Heart right ventricle (tissue), 16 donors: ENCODE measurements around the gene CARMIL1. TPM values are rescaled to one million over a fixed set of nuclear protein-coding genes. Genes with fewer than 3 reads are reported as not detected.

ENCODE experiments used
- ATAC-seq, 8 donors: fragments of 200-7000 bp; cut with Tn5 transposase; one replicate each; pipeline ENCODE4 v1.9.1; 2020; ENCODE audit warnings: mild to moderate bottlenecking in 8 of 8, moderate library complexity in 8 of 8, moderate number of reproducible peaks in 1 of 8
- DNase-seq, 2 donors: peaks; one replicate each; pipeline ENCODE4 v3.0.0-alpha.2; 2020
- H3K27ac ChIP-seq, 10 donors: fragments of 200-600 bp; sonication (generic) in 2 of 10; one replicate each; pipeline versions ENCODE4 v1.5.0 to v1.8.0; 2020 to 2022; ENCODE audit warnings: mild to moderate bottlenecking in 3 of 10
- H3K27me3 ChIP-seq, 7 donors: fragments of 200-600 bp; one replicate each; pipeline ENCODE4 v1.8.0; 2021 to 2022; ENCODE audit warnings: mild to moderate bottlenecking in 2 of 7
- H3K36me3 ChIP-seq, 9 donors: fragments of 200-600 bp; sonication (generic) in 1 of 9; one replicate each; pipeline versions ENCODE4 v1.5.0 to v1.8.0; 2020 to 2022; ENCODE audit warnings: mild to moderate bottlenecking in 2 of 9
- H3K4me1 ChIP-seq, 9 donors: fragments of 200-600 bp; sonication (generic) in 1 of 9; one replicate each; pipeline versions ENCODE4 v1.5.0 to v1.8.0; 2020 to 2022; ENCODE audit warnings: mild to moderate bottlenecking in 4 of 9
- H3K4me3 ChIP-seq, 10 donors: fragments of 200-600 bp; sonication (generic) in 2 of 10; one replicate each; pipeline versions ENCODE4 v1.5.0 to v1.8.0; 2020 to 2022; ENCODE audit warnings: mild to moderate bottlenecking in 7 of 10, moderate library complexity in 2 of 10
- H3K9me3 ChIP-seq, 11 donors: fragments of 200-600 bp in 10 of 11; sonication (generic) in 2 of 11; one replicate each; pipeline versions ENCODE4 v1.5.0 to v1.8.0; 2013 to 2022; ENCODE audit warnings: mild to moderate bottlenecking in 2 of 11, control low read depth in 1 of 11, moderate library complexity in 1 of 11
- WGBS, 2 donors: extraction: QIAGEN DNeasy Blood & Tissue Kit; methylation state at CpG; one replicate each; pipeline ENCODE4 v1.1.7; 2013; ENCODE audit warnings: inconsistent platforms in 1 of 2; 5-methylcytosine and 5-hydroxymethylcytosine counted together
- intact Hi-C, 10 donors: fragments of 100-400 bp; cut with DNase I; formaldehyde crosslinking; loops; one replicate each; pipeline versions ENCODE4 v1.11.1 to v1.14.2; 2022
- polyA plus RNA-seq, 2 donors: library from polyadenylated mRNA; stranded (reverse); fragments of 200-250 nt; gene quantifications; one replicate each; pipeline ENCODE4 v1.2.3, GENCODE V29; 2013
- total RNA-seq, 10 donors: library from RNA; stranded (reverse); fragmentation: NEBNext Ultra II Directional in 3 of 10; extraction: Animal tissue kit (Norgen Biotek cat#: 25700) in 3 of 10; gene quantifications; one replicate each; pipeline versions ENCODE4 v1.2.1 to v1.2.4, GENCODE V29; 2021 to 2023
- TF ChIP-seq, protein P1 (sequence below), 9 donors: fragments of 200-600 bp; sonication (generic) in 2 of 9; IDR thresholded peaks; one replicate each; pipeline versions ENCODE4 v1.5.0 to v1.8.0; 2021 to 2022; ENCODE audit warnings: antibody characterized with exemption in 9 of 9, mild to moderate bottlenecking in 5 of 9, moderate library complexity in 1 of 9
- donor health status: Arrhythmogenic right ventricular cardiomyopathy.
- donor health status: ischemic (EF 13 %, LVEDD 7.1; RV severe dilation, severe dysfunction).
- donor health status: healthy with polysubstance abuse.
- donor health status: DM: no; HTN: yes; CAD: no.
- donor health status: DM: no; HTN: no; CAD: no.
- donor health status: ischemic (EF 25% LVEDD 6.9; RV normal size, moderate dysfunction).
- donor health status: ischemic (EF 25% LVEDD 5.7; RV mildly dilated, moderate dysfunction).
- donor health status: healthy.
- donor health status: DM: yes; HTN: yes; CAD: no.
- donor health status: Ischemic cardiomyopathy.
- donor health status: ischemic (EF 35%, LVEDD 5.7; RV mildly dilated, moderate dysfunction).
- donor health status: nonischemic (EF 11% LVEDD 7.7; RV severe dilation, severe dysfunction).
- donor health status: DM: yes; HTN: yes; CAD: no.
- donor health status: PGD.
- donor health status: ischemic (EF 29% LVEDD 5.4; RV normal size, mild dysfunction).
- donor health status: nonischemic (EF 23%, LVEDD 6.1; RV moderate dilation, normal function).

CARMIL1 gene
- total and polyA plus RNA-seq, 12 donors = 1.2 to 10.3 (median 4.1) TPM

DNA sequence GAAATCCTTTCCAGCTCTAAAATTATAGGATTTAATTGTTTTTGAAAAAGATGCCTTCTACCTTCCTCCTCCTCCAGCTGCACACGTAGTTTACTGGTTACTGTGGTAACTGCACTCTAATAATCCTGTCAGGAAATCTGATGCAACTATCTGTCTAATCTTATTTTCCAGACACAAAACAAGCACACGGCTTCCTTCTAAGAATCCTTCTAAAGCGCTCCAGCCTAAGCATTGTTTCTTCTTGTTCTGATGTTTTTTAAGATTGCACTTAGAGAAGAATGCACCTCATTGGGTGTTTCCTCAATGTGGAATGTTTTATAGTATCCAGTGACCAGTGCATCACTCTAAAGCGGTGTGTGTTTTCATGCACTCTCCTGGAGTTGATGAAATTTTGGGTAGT is 63.6 kb downstream of the CARMIL1 start:
- WGBS, 2 donors = 50 to 64% methylated on average over 4 of the region's 4 CpGs
- intact Hi-C loops = no loop called here
- H3K4me1 ChIP-seq = peaks cover 0 to 6% (median 0%) of the 10 kb centered on the region in 9 donors
- ATAC-seq (no peak), DNase-seq (no peak)
- H3K27me3 ChIP-seq = peaks cover 0 to 3% (median 0%) of the 10 kb centered on the region in 7 donors
- no peak overlapping the region for H3K4me3 ChIP-seq
- no peaks in the 10 kb centered on the region for H3K36me3 ChIP-seq
- H3K9me3 ChIP-seq = no peaks in the 10 kb centered on the region
- TF ChIP-seq, protein P1, sequence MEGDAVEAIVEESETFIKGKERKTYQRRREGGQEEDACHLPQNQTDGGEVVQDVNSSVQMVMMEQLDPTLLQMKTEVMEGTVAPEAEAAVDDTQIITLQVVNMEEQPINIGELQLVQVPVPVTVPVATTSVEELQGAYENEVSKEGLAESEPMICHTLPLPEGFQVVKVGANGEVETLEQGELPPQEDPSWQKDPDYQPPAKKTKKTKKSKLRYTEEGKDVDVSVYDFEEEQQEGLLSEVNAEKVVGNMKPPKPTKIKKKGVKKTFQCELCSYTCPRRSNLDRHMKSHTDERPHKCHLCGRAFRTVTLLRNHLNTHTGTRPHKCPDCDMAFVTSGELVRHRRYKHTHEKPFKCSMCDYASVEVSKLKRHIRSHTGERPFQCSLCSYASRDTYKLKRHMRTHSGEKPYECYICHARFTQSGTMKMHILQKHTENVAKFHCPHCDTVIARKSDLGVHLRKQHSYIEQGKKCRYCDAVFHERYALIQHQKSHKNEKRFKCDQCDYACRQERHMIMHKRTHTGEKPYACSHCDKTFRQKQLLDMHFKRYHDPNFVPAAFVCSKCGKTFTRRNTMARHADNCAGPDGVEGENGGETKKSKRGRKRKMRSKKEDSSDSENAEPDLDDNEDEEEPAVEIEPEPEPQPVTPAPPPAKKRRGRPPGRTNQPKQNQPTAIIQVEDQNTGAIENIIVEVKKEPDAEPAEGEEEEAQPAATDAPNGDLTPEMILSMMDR (IDR thresholded peaks at IDR 0.05) = no peak
- H3K27ac ChIP-seq = no peak overlapping the region

DNA sequence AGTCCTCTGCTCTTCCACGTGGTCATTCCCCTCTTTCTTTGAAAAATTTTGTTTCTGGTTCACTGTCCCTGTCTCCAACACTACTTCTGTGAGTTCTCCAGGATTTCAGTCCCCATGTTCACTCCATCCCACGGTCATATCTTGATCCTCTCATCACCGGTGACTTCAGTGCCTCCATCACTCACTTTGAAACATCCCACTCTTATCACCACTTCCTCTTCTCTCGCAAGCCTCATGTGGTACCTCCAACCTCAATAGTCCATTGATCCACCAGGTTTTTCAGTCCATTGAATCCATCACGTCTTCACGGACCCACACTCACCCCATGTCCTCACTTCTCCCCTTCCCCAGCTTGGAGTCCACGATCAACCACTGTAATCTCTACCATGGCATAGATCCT is 64.8 kb downstream of the CARMIL1 start:
- Histone ChIP-seq H3K36me3 (no peaks in the 10 kb centered on the region), H3K27me3 (peaks cover 0 to 3% (median 0%) of the 10 kb centered on the region in 7 donors), H3K4me3 (no peak overlapping the region), H3K9me3 (no peaks in the 10 kb centered on the region), H3K4me1 (peaks cover 0 to 6% (median 0%) of the 10 kb centered on the region in 9 donors), H3K27ac (no peak overlapping the region)
- ATAC-seq (no peak), DNase-seq (no peak)
- 82 to 88% methylated on average over 7 of the region's 7 CpGs for WGBS, 2 donors
- TF ChIP-seq, protein P1 (IDR thresholded peaks at IDR 0.05) = no peak
- intact Hi-C loops = no loop called here

DNA sequence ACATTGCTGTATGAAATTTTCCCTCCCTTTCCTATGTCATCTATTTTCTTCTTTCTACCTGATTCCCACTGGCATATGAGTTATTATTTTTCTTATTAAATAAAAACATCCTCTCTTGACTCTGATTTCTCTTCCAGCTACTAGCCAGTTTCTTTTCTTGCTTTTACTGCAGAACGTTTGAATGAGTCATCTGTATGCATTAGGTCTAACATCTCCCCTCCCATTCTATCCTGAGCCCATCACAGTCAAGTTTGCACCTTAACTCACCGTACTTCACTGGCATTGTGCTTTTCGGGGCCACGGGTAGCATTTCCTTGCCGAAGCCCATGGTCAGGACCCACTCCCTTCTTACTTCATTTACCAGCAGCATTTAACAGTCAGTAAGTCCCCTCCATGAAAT is 65.7 kb downstream of the CARMIL1 start:
- Histone ChIP-seq H3K27ac (no peak overlapping the region), H3K36me3 (no peaks in the 10 kb centered on the region), H3K9me3 (no peaks in the 10 kb centered on the region), H3K4me1 (peaks cover 0 to 6% (median 0%) of the 10 kb centered on the region in 9 donors), H3K4me3 (no peak overlapping the region), H3K27me3 (peaks cover 0 to 3% (median 0%) of the 10 kb centered on the region in 7 donors)
- DNase-seq = no peak
- ATAC-seq = no peak
- TF ChIP-seq, protein P1 (IDR thresholded peaks at IDR 0.05) = no peak
- intact Hi-C loops = no loop called here
- 84 to 91% methylated on average over 5 of the region's 5 CpGs for WGBS, 2 donors

DNA sequence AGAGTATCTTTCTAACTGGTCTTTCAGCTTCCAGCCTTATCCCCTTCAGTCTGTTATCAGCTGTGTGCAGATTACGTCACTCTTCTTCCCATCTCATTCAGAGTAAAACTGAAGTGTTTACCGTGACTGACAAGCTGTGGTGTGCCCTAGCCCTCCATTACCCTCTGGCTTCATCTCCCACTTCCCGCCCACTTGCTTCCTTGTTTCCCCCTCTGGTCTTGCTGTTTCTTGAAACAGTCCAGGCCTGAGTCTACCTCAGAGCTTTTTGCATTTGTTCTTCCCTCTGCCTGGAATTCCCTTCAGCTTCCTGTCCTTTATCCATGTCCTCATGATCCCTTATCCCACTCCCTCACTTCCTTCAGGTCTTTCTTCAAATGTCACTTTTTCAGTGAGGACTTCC is 66.9 kb downstream of the CARMIL1 start:
- ATAC-seq = no peak
- Histone ChIP-seq H3K9me3 (no peaks in the 10 kb centered on the region), H3K4me3 (no peak overlapping the region), H3K27me3 (peaks cover 0 to 3% (median 0%) of the 10 kb centered on the region in 7 donors), H3K36me3 (no peaks in the 10 kb centered on the region), H3K4me1 (peaks cover 0 to 16% (median 0%) of the 10 kb centered on the region in 9 donors), H3K27ac (no peak overlapping the region)
- intact Hi-C loops = no loop called here
- TF ChIP-seq, protein P1 (IDR thresholded peaks at IDR 0.05) = no peak
- WGBS, 2 donors = 59 to 60% methylated on average over 3 of the region's 3 CpGs
- no peak for DNase-seq
